ENCODE measurements around the gene INS.

DNA sequence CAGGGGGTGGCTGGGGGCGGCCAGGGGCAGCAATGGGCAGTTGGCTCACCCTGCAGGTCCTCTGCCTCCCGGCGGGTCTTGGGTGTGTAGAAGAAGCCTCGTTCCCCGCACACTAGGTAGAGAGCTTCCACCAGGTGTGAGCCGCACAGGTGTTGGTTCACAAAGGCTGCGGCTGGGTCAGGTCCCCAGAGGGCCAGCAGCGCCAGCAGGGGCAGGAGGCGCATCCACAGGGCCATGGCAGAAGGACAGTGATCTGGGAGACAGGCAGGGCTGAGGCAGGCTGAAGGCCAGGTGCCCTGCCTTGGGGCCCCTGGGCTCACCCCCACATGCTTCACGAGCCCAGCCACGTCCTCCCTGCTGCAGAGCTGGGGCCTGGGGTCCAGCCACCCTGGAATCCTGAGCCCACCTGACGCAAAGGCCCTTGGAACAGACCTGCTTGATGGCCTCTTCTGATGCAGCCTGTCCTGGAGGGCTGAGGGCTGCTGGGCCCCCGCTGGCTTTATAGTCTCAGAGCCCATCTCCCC lies at the start of gene INS:
- TF ChIP-seq EP300 (IDR thresholded peaks at IDR 0.05; ENCODE audit: low read depth) (no peak), POLR2A (IDR thresholded peaks at IDR 0.05) (no peak)
- TF ChIP-seq, protein P1, sequence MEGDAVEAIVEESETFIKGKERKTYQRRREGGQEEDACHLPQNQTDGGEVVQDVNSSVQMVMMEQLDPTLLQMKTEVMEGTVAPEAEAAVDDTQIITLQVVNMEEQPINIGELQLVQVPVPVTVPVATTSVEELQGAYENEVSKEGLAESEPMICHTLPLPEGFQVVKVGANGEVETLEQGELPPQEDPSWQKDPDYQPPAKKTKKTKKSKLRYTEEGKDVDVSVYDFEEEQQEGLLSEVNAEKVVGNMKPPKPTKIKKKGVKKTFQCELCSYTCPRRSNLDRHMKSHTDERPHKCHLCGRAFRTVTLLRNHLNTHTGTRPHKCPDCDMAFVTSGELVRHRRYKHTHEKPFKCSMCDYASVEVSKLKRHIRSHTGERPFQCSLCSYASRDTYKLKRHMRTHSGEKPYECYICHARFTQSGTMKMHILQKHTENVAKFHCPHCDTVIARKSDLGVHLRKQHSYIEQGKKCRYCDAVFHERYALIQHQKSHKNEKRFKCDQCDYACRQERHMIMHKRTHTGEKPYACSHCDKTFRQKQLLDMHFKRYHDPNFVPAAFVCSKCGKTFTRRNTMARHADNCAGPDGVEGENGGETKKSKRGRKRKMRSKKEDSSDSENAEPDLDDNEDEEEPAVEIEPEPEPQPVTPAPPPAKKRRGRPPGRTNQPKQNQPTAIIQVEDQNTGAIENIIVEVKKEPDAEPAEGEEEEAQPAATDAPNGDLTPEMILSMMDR (IDR thresholded peaks at IDR 0.05) = no peak

All from transverse colon (tissue), 3 donors.